Liver (tissue), 9 donors: ENCODE data around the gene ID1. TPM values are rescaled to one million over a fixed set of nuclear protein-coding genes. Genes with fewer than 3 reads are reported as not detected.
A peak's percentile ranks its signal among the peaks of the same experiment; 100 is the strongest.

Source experiments
- DNase-seq: peaks from one replicate; pipeline ENCODE4 v3.0.0-alpha.2; 2017; ENCODE audit warnings: low spot score
- H3K27ac ChIP-seq, 2 donors: one replicate each; pipeline ENCODE4 v1.7.0; 2013; ENCODE audit warnings: inconsistent platforms in 2 of 2, low read length in 2 of 2, control low read depth in 1 of 2, low read depth in 1 of 2, mild to moderate bottlenecking in 1 of 2
- H3K27me3 ChIP-seq, 4 donors: one replicate each; pipeline versions ENCODE4 v1.6.1 to v1.7.0; 2013; ENCODE audit warnings: low read length in 3 of 4, inconsistent platforms in 1 of 4, mild to moderate bottlenecking in 1 of 4, moderate library complexity in 1 of 4; ENCODE audit not compliant: control insufficient read depth in 4 of 4, insufficient read depth in 4 of 4
- H3K36me3 ChIP-seq, 4 donors: one replicate each; pipeline versions ENCODE4 v1.6.1 to v1.7.0; 2013; ENCODE audit warnings: low read length in 3 of 4, mild to moderate bottlenecking in 3 of 4, low read depth in 1 of 4, moderate library complexity in 1 of 4; ENCODE audit not compliant: control insufficient read depth in 4 of 4, insufficient read depth in 3 of 4
- H3K4me1 ChIP-seq, 4 donors: one replicate each; pipeline versions ENCODE4 v1.6.1 to v1.7.0; 2013; ENCODE audit warnings: low read length in 3 of 4, mild to moderate bottlenecking in 3 of 4, moderate library complexity in 1 of 4; ENCODE audit not compliant: control insufficient read depth in 4 of 4, insufficient read depth in 4 of 4
- H3K4me3 ChIP-seq, 3 donors: one replicate each; pipeline versions ENCODE4 v1.6.1 to v1.7.0; 2013; ENCODE audit warnings: low read length in 3 of 3, control low read depth in 1 of 3, low read depth in 1 of 3, mild to moderate bottlenecking in 1 of 3
- H3K9ac ChIP-seq, 2 donors: one replicate each; pipeline ENCODE4 v1.7.0; 2013; ENCODE audit warnings: low read length in 2 of 2, mild to moderate bottlenecking in 2 of 2, moderate library complexity in 2 of 2, control low read depth in 1 of 2, low read depth in 1 of 2
- H3K9me3 ChIP-seq, 4 donors: one replicate each; pipeline versions ENCODE4 v1.6.1 to v1.7.0; 2013; ENCODE audit warnings: low read length in 3 of 4; ENCODE audit not compliant: control insufficient read depth in 4 of 4
- FOXA1 ChIP-seq: IDR thresholded peaks from 2 replicates; pipeline ENCODE4 v1.6.1; 2016; ENCODE audit warnings: antibody characterized with exemption
- FOXA2 ChIP-seq: IDR thresholded peaks from 2 replicates; pipeline ENCODE4 v1.6.1; 2016; ENCODE audit warnings: antibody characterized with exemption
- GABPA ChIP-seq, 2 donors: IDR thresholded peaks in 1 of 2; conservative IDR thresholded peaks in 1 of 2; 2 replicates each; pipeline ENCODE4 v1.6.1; 2016; ENCODE audit warnings: antibody characterized with exemption in 2 of 2, mild to moderate bottlenecking in 1 of 2, moderate library complexity in 1 of 2
- HNF4A ChIP-seq, 2 donors: conservative IDR thresholded peaks; 2 replicates each; pipeline ENCODE4 v1.6.1; 2016; ENCODE audit warnings: antibody characterized with exemption in 2 of 2, mild to moderate bottlenecking in 2 of 2
- HNF4G ChIP-seq: IDR thresholded peaks from 2 replicates; pipeline ENCODE4 v1.6.1; 2016; ENCODE audit warnings: antibody characterized with exemption
- JUND ChIP-seq, 2 donors: IDR thresholded peaks; 2 replicates each; pipeline ENCODE4 v1.6.1; 2016; ENCODE audit warnings: antibody characterized with exemption in 2 of 2
- NR2F2 ChIP-seq: IDR thresholded peaks from 2 replicates; pipeline ENCODE4 v1.6.1; 2016; ENCODE audit warnings: antibody characterized with exemption
- RAD21 ChIP-seq, 2 donors: IDR thresholded peaks; 2 replicates each; pipeline ENCODE4 v1.6.1; 2016; ENCODE audit warnings: antibody characterized with exemption in 2 of 2, mild to moderate bottlenecking in 2 of 2
- RXRA ChIP-seq, 2 donors: IDR thresholded peaks; 2 replicates each; pipeline ENCODE4 v1.6.1; 2017 to 2018; ENCODE audit warnings: antibody characterized with exemption in 2 of 2, mild to moderate bottlenecking in 1 of 2
- SP1 ChIP-seq: IDR thresholded peaks from 2 replicates; pipeline ENCODE4 v1.6.1; 2018; ENCODE audit warnings: antibody characterized with exemption, mild to moderate bottlenecking
- TAF1 ChIP-seq: conservative IDR thresholded peaks from 2 replicates; pipeline ENCODE4 v1.6.1; 2016; ENCODE audit warnings: antibody characterized with exemption, mild to moderate bottlenecking
- YY1 ChIP-seq: IDR thresholded peaks from 2 replicates; pipeline ENCODE4 v1.6.1; 2016; ENCODE audit warnings: antibody characterized with exemption, mild to moderate bottlenecking
- WGBS: extraction: QIAGEN DNeasy Blood & Tissue Kit; methylation state at CpG from one replicate; pipeline ENCODE4 v1.1.7; 2013; 5-methylcytosine and 5-hydroxymethylcytosine counted together
- polyA plus RNA-seq, 2 donors: library from polyadenylated mRNA; stranded (reverse) in 1 of 2; unstranded in 1 of 2; fragments of 200-250 nt in 1 of 2; fragments of >200 nt in 1 of 2; fragmentation: Nextera tagmentation in 1 of 2; extraction: Ambion mirVana in 1 of 2; gene quantifications; one replicate each; pipeline versions ENCODE4 v1.2.1 to v1.2.3, GENCODE V29; 2013 to 2015
- total RNA-seq, 2 donors: library from RNA; depleted of rRNA; stranded (reverse); fragments of >200 nt; gene quantifications; one replicate each; pipeline ENCODE4 v1.2.3, GENCODE V29; 2014
- TF ChIP-seq, protein P1 (sequence below): IDR thresholded peaks from 2 replicates; pipeline ENCODE4 v1.6.1; 2016; ENCODE audit warnings: antibody characterized with exemption
- TF ChIP-seq, protein P2 (sequence below): IDR thresholded peaks from 2 replicates; pipeline ENCODE4 v1.6.1; 2016; ENCODE audit warnings: antibody characterized with exemption
- TF ChIP-seq, protein P3 (sequence below): IDR thresholded peaks from 2 replicates; pipeline ENCODE4 v1.6.1; 2016; ENCODE audit warnings: antibody characterized with exemption, mild to moderate bottlenecking
- TF ChIP-seq, protein P4 (sequence below): IDR thresholded peaks from 2 replicates; pipeline ENCODE4 v1.6.1; 2016; ENCODE audit warnings: antibody characterized with exemption
- TF ChIP-seq, protein P5 (sequence below): fragments of 150-350 bp; IDR thresholded peaks from 2 replicates; pipeline ENCODE4 v1.5.1; 2017; ENCODE audit warnings: improper control_type of control experiment, low read depth, low read length; ENCODE audit not compliant: missing input control
- donor health status: healthy.
- donor health status: healthy.
- donor health status: healthy.
- donor health status: healthy.
- donor health status: healthy.

Gene ID1
- total and polyA plus RNA-seq, 4 donors, result 33.9 to 117 (median 71.2) TPM

DNA sequence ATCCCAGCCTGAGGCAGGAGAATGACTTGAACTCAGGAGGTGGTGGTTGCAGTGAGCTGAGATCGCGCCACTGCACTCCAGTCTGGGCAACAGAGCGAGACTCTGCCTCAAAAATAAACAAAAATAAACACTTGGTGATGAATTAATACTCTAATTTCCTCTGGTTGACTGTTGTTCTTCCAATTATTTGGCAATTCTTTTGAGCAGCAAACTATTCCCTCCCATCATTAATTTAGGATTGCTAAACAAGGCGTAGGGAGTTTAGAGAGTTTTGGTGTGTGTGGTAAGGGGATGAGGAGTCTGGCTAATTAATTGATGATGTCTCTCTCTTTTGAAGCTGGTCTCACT lies 2.7 kb upstream of the ID1 start:
- H3K27me3 ChIP-seq, result no peaks in the 10 kb centered on the region

DNA sequence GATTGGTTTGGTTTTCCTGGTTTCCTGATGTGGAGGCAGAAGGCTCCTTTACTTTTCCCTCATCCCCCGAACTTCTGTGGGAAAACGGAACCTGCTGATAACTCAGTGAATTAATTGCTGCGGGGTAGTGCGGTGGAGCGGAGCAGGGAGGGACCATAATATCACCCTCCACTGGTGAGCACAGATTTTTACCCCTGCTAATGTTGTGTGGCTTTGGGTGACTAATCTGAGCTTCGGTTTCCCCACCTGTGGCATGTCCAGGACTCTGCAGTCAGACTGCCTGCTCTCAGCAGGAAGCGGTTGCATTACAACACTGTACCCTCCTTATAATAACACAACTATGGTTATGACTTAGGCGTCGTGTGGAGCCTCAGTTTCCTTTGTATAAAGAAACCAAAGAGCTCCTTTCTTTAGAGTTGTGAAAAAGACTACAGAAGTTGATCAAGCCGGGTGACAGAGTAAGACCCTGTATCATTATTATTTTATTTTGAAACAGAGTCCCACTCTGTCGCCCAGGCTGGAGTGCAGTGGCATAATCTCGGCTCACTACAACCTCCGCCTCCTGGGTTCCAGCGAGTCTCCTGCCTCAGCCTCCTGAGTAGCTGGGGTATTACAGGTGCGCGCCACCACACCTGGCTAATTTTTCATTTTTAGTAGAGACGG lies 2.2 kb upstream of the ID1 start:
- Histone ChIP-seq H3K4me1 (peaks cover 0 to 28% (median 14%) of the 10 kb centered on the region in 4 donors), H3K27ac (peak overlapping the region; percentile 31 to 44)
- 77% methylated on average over 17 of the region's 17 CpGs for WGBS

More for the DNA sequence above, 2.7 kb upstream of the ID1 start:
- no peak for DNase-seq
- H3K4me1 ChIP-seq, result peaks cover 0 to 23% (median 11%) of the 10 kb centered on the region in 4 donors
- TF ChIP-seq GABPA (IDR thresholded peaks at IDR 0.05 in 1 of 2, conservative IDR thresholded peaks at IDR 0.05 in 1 of 2) (no peak), JUND (IDR thresholded peaks at IDR 0.05) (no peak), HNF4G (no peak), FOXA1 (no peak), NR2F2 (no peak), HNF4A (conservative IDR thresholded peaks at IDR 0.05) (no peak), FOXA2 (no peak), TAF1 (no peak), RAD21 (IDR thresholded peaks at IDR 0.05) (no peak)
- TF ChIP-seq, protein P1, sequence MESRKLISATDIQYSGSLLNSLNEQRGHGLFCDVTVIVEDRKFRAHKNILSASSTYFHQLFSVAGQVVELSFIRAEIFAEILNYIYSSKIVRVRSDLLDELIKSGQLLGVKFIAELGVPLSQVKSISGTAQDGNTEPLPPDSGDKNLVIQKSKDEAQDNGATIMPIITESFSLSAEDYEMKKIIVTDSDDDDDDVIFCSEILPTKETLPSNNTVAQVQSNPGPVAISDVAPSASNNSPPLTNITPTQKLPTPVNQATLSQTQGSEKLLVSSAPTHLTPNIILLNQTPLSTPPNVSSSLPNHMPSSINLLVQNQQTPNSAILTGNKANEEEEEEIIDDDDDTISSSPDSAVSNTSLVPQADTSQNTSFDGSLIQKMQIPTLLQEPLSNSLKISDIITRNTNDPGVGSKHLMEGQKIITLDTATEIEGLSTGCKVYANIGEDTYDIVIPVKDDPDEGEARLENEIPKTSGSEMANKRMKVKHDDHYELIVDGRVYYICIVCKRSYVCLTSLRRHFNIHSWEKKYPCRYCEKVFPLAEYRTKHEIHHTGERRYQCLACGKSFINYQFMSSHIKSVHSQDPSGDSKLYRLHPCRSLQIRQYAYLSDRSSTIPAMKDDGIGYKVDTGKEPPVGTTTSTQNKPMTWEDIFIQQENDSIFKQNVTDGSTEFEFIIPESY, result no peak
- TF ChIP-seq, protein P2, sequence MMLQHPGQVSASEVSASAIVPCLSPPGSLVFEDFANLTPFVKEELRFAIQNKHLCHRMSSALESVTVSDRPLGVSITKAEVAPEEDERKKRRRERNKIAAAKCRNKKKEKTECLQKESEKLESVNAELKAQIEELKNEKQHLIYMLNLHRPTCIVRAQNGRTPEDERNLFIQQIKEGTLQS, result no peak
- peak overlapping the region; percentile 31 to 44 for H3K27ac ChIP-seq
- H3K36me3 ChIP-seq, result peaks cover 0 to 1% (median 0%) of the 10 kb centered on the region in 4 donors
- no peaks in the 10 kb centered on the region for H3K9me3 ChIP-seq
- no peak overlapping the region for H3K9ac ChIP-seq
- H3K4me3 ChIP-seq, result no peak overlapping the region
- 82% methylated on average over 4 of the region's 4 CpGs for WGBS

More for the DNA sequence above, 2.2 kb upstream of the ID1 start:
- H3K36me3 ChIP-seq, result peaks cover 0 to 1% (median 0%) of the 10 kb centered on the region in 4 donors
- TF ChIP-seq JUND (IDR thresholded peaks at IDR 0.05) (no peak), HNF4A (conservative IDR thresholded peaks at IDR 0.05) (no peak), RXRA (IDR thresholded peaks at IDR 0.05) (no peak), SP1 (no peak), TAF1 (no peak), NR2F2 (no peak), YY1 (no peak), FOXA2 (no peak), GABPA (IDR thresholded peaks at IDR 0.05 in 1 of 2, conservative IDR thresholded peaks at IDR 0.05 in 1 of 2) (no peak)
- TF ChIP-seq, protein P3, sequence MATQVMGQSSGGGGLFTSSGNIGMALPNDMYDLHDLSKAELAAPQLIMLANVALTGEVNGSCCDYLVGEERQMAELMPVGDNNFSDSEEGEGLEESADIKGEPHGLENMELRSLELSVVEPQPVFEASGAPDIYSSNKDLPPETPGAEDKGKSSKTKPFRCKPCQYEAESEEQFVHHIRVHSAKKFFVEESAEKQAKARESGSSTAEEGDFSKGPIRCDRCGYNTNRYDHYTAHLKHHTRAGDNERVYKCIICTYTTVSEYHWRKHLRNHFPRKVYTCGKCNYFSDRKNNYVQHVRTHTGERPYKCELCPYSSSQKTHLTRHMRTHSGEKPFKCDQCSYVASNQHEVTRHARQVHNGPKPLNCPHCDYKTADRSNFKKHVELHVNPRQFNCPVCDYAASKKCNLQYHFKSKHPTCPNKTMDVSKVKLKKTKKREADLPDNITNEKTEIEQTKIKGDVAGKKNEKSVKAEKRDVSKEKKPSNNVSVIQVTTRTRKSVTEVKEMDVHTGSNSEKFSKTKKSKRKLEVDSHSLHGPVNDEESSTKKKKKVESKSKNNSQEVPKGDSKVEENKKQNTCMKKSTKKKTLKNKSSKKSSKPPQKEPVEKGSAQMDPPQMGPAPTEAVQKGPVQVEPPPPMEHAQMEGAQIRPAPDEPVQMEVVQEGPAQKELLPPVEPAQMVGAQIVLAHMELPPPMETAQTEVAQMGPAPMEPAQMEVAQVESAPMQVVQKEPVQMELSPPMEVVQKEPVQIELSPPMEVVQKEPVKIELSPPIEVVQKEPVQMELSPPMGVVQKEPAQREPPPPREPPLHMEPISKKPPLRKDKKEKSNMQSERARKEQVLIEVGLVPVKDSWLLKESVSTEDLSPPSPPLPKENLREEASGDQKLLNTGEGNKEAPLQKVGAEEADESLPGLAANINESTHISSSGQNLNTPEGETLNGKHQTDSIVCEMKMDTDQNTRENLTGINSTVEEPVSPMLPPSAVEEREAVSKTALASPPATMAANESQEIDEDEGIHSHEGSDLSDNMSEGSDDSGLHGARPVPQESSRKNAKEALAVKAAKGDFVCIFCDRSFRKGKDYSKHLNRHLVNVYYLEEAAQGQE, result no peak
- TF ChIP-seq, protein P2, result no peak
- TF ChIP-seq, protein P4, sequence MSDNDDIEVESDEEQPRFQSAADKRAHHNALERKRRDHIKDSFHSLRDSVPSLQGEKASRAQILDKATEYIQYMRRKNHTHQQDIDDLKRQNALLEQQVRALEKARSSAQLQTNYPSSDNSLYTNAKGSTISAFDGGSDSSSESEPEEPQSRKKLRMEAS, result no peak
- TF ChIP-seq, protein P5, sequence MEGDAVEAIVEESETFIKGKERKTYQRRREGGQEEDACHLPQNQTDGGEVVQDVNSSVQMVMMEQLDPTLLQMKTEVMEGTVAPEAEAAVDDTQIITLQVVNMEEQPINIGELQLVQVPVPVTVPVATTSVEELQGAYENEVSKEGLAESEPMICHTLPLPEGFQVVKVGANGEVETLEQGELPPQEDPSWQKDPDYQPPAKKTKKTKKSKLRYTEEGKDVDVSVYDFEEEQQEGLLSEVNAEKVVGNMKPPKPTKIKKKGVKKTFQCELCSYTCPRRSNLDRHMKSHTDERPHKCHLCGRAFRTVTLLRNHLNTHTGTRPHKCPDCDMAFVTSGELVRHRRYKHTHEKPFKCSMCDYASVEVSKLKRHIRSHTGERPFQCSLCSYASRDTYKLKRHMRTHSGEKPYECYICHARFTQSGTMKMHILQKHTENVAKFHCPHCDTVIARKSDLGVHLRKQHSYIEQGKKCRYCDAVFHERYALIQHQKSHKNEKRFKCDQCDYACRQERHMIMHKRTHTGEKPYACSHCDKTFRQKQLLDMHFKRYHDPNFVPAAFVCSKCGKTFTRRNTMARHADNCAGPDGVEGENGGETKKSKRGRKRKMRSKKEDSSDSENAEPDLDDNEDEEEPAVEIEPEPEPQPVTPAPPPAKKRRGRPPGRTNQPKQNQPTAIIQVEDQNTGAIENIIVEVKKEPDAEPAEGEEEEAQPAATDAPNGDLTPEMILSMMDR, result no peak
- TF ChIP-seq, protein P1, result no peak
- no peaks in the 10 kb centered on the region for H3K9me3 ChIP-seq
- no peak overlapping the region for H3K9ac ChIP-seq
- H3K4me3 ChIP-seq, result no peak overlapping the region
- H3K27me3 ChIP-seq, result no peaks in the 10 kb centered on the region
- DNase-seq, result no peak
